B cell (primary cell): ENCODE data around the gene SLC4A2.

Experiments used
- EZH2 ChIP-seq: IDR thresholded peaks from 2 replicates; pipeline ENCODE4 v1.6.1; 2012; ENCODE audit warnings: borderline replicate concordance, low read depth, mild to moderate bottlenecking, moderate library complexity, low read length; ENCODE audit not compliant: insufficient read depth, poor library complexity, severe bottlenecking
- TF ChIP-seq, protein P1 (sequence below): fragments of 200-600 bp; IDR thresholded peaks from one replicate; pipeline ENCODE4 v1.8.0; 2022; ENCODE audit warnings: antibody characterized with exemption, mild to moderate bottlenecking

DNA sequence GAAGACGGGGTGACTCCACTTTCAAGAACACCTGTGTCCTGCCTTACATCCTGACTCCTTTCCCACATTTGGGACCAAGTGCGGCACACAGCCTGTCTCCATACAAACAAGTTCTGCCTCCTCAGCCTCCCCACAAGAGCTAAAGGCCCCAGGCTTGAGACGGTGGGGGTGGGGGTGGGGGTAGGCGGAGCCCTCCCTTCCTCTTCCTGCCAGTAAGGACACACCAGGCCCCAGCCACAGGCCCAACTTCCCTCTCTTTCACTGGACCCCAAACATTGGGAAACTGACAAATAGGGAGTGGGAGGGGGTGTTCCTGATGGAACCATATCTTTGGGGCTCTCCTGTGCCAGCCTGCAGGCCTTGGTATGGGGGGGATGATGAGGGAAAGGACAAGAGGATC lies 6.3 kb upstream of the SLC4A2 start:
- TF ChIP-seq, protein P1, sequence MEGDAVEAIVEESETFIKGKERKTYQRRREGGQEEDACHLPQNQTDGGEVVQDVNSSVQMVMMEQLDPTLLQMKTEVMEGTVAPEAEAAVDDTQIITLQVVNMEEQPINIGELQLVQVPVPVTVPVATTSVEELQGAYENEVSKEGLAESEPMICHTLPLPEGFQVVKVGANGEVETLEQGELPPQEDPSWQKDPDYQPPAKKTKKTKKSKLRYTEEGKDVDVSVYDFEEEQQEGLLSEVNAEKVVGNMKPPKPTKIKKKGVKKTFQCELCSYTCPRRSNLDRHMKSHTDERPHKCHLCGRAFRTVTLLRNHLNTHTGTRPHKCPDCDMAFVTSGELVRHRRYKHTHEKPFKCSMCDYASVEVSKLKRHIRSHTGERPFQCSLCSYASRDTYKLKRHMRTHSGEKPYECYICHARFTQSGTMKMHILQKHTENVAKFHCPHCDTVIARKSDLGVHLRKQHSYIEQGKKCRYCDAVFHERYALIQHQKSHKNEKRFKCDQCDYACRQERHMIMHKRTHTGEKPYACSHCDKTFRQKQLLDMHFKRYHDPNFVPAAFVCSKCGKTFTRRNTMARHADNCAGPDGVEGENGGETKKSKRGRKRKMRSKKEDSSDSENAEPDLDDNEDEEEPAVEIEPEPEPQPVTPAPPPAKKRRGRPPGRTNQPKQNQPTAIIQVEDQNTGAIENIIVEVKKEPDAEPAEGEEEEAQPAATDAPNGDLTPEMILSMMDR, result no peak
- no peak for TF ChIP-seq EZH2
